HUES6 (cell line): ENCODE data around the gene CHSY1.

Experiments used
- H3K27ac ChIP-seq: 2 replicates; pipeline ENCODE4 v1.7.0; 2013; ENCODE audit warnings: low read depth, mild to moderate bottlenecking, low read length, inconsistent platforms
- H3K27me3 ChIP-seq: 2 replicates; pipeline ENCODE4 v1.6.1; 2013; ENCODE audit warnings: low read length; ENCODE audit not compliant: control insufficient read depth, insufficient read depth
- H3K36me3 ChIP-seq: 2 replicates; pipeline ENCODE4 v1.6.1; 2013; ENCODE audit warnings: low read length; ENCODE audit not compliant: control insufficient read depth, insufficient read depth
- H3K4me1 ChIP-seq: 2 replicates; pipeline ENCODE4 v1.6.1; 2013; ENCODE audit warnings: low read length; ENCODE audit not compliant: control insufficient read depth, insufficient read depth
- H3K4me3 ChIP-seq: 2 replicates; pipeline ENCODE4 v1.5.1; 2013; ENCODE audit warnings: low read depth, low read length
- H3K9ac ChIP-seq: one replicate; pipeline ENCODE4 v1.6.1; 2013; ENCODE audit warnings: mild to moderate bottlenecking, low read length
- H3K9me3 ChIP-seq: 2 replicates; pipeline ENCODE4 v1.6.1; 2013; ENCODE audit warnings: low read depth, low read length; ENCODE audit not compliant: control insufficient read depth, insufficient read depth

The CHSY1 gene

DNA sequence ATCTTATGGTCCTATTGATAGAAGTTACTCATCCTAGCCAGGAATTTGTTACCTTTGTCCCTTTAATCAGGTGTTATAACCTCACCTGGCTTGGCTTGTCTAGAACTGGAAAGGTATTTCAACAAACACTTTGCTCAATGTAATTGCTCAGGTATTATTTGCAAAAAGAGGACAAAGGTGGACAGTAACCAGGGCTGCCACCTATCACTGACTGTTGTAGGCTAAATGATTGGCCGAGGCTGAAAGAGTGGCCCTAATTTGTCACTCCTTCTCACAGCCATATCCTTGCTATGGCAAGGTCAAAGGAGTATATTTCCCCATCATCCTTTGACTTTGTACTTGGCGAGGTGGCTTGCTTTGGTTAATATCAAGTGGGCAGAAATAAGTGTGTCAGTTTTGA, 28.2 kb upstream of the CHSY1 start:
- no peaks in the 10 kb centered on the region for H3K9me3 ChIP-seq
- no peak overlapping the region for H3K4me3 ChIP-seq
- no peak overlapping the region for H3K27ac ChIP-seq
- H3K9ac ChIP-seq: no peak overlapping the region
- peaks cover 58% of the 10 kb centered on the region for H3K36me3 ChIP-seq
- peaks cover 7% of the 10 kb centered on the region for H3K4me1 ChIP-seq
- H3K27me3 ChIP-seq: no peaks in the 10 kb centered on the region

DNA sequence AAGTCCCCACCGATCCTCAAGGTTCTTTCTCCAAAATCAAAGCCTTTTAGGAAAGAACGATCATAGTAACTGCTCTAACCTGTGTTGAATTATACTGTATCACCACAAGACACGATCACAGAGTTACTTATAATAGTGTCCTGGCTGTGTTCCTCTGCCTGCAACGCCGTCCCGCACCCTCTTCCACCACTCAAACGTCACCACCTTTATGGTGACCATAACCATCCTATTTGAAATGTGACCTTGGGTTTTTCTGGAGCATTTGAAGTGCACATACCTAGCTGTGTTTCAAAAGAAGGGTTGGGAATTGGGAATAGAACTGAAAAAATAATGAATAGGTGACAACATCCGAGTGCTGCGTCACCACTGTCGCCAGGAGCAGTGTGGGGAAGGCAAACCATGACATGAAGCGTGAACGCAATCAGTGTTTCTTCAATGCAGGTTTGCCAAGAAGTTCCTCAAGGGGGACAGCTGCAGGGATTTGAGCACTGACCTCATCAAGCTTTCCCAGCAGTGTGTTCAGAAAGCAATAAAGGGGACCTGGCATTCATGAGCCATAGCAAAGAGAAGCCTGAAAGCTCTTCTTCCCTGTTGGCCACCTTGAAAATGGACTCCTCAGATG, 26.2 kb upstream of the CHSY1 start:
- Histone ChIP-seq H3K9me3 (no peaks in the 10 kb centered on the region), H3K27me3 (no peaks in the 10 kb centered on the region), H3K4me1 (peaks cover 7% of the 10 kb centered on the region), H3K4me3 (peak overlapping the region; percentile 92), H3K36me3 (peaks cover 59% of the 10 kb centered on the region), H3K9ac (peak overlapping the region; percentile 54), H3K27ac (no peak overlapping the region)

DNA sequence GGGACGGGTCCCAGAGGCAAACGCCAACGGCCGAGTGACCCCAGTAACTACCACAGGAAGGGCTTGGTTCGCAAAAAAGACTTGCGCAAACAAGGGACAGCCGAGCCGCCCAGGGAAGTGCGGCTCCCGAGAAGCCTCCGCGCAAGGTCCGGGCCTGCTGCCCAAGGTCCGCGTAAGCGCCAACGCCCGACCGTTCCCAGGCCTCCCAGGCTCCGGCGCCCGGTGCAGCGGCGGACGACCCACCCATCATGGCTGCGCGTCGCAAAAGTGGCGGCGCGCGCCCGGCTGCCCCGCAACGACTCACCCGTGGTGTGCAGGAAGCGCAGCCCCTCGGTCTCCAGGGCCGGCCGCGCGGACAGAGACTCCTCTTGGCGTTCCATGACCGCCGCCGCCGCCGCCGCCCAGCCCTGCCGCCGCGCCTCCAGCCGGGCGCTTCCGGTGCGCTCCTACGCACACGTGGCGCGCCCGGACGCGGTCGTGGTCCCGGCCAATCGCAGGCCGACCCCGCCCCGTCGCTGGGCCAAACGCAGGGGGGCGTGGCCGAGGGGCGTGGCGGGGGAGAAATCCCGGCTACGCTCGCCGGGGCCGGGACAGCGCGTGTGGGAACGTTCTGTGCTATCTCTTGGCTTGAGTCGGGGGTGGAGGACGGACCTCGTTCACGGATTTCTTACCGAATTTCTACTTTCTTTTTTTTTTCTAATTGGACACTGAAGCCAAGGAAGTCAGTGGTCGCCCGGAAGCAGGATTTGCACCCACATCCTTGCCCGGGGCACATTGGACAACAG, 25.4 kb upstream of the CHSY1 start, which contains the start of gene SELENOS:
TSS of gene SELENOS (minus strand) at position 448 of the 785 bp plus-strand sequence. CDS start at position 380, 68 bp downstream.
- Histone ChIP-seq H3K36me3 (peaks cover 59% of the 10 kb centered on the region), H3K27ac (peak within 1 kb of the TSS; percentile 54; the same call in 1 of the 2 replicates), H3K4me3 (peak within 1 kb of the TSS; percentile 92)

DNA sequence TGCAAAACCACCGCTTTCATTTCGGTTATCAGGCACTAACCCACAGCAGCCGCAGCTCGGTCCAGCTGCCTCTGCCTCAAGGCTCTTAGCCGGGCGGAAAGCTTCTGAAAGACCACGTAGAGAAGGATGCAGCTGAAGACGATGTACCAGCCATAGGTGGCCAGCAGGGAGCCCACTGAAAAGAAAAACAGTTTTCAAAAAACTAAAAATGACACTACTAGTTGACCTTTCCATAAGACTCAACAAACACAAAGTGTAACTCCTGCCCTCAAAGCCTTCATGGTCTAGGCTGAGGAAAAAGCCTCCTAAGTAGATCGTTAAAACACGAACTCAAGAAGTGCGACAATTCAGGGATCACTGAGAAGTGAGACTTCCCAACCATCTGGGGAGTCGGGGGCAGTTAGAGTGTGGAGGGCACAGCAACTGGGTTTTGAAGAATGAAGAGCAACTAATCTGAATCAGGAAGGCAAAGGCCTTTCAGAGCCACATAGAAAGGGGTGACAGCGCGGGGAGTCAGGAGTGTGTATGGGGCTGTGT, 24.7 kb upstream of the CHSY1 start:
- Histone ChIP-seq H3K27ac (peak overlapping the region; percentile 54; the same call in 1 of the 2 replicates), H3K27me3 (no peaks in the 10 kb centered on the region), H3K4me1 (peaks cover 7% of the 10 kb centered on the region), H3K9me3 (no peaks in the 10 kb centered on the region), H3K9ac (peak overlapping the region; percentile 87), H3K4me3 (peak overlapping the region; percentile 92), H3K36me3 (peaks cover 59% of the 10 kb centered on the region)

More for the DNA sequence above, 25.4 kb upstream of the CHSY1 start, which contains the start of gene SELENOS:
- H3K4me1 ChIP-seq: peaks cover 7% of the 10 kb centered on the region
- no peaks in the 10 kb centered on the region for H3K27me3 ChIP-seq
- H3K9ac ChIP-seq: peak within 1 kb of the TSS; percentile 87
- no peaks in the 10 kb centered on the region for H3K9me3 ChIP-seq

DNA sequence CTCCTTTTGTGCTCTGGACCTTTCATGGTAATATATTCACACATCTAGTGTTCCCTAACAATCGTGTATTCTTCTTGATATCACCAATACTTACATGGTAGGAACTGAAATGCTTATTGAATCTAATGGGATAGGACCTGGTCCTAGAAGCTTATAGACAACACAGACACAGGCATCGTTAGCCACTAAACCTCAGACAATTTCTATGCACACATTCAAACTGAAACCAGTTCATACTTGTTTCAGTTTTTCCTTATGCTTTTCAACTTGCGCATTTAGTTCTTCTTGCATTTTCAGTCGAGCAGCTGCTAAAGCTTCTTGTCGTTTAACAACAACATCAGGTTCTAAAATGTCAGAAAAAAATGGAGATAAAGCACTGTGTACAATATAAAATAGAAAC, 23.2 kb upstream of the CHSY1 start:
- peaks cover 7% of the 10 kb centered on the region for H3K4me1 ChIP-seq
- peaks cover 61% of the 10 kb centered on the region for H3K36me3 ChIP-seq
- H3K27ac ChIP-seq: no peak overlapping the region
- H3K9me3 ChIP-seq: no peaks in the 10 kb centered on the region
- H3K4me3 ChIP-seq: no peak overlapping the region
- H3K27me3 ChIP-seq: no peaks in the 10 kb centered on the region
- no peak overlapping the region for H3K9ac ChIP-seq

- H3K27ac ChIP-seq: no peak overlapping the region
- H3K4me3 ChIP-seq: no peak overlapping the region
- no peaks in the 10 kb centered on the region for H3K9me3 ChIP-seq
- H3K9ac ChIP-seq: no peak overlapping the region
- H3K27me3 ChIP-seq: no peaks in the 10 kb centered on the region
- H3K4me1 ChIP-seq: peaks cover 7% of the 10 kb centered on the region
- H3K36me3 ChIP-seq: peaks cover 73% of the 10 kb centered on the region
Measured at GRCh38 chr15:101273534-101273933, 21.7 kb upstream of the CHSY1 start.

DNA sequence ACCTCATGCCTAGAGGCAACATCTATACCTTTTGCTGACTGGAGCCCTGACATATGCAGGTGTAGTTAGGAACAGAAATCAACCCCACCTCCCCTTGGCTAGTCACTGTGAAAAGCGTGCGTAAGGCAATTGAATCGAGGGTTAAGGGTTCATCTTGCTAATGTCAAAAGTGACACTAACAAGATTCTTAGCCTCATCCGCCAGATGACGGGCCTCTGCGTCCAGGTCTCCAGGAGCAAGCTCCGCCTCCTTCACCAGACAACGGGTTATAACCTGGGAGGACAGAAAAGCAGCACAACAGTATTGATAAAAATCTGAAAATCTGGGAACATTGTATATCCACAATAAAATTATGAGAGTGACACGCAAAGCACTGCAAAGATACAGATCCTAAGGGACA, 20.7 kb upstream of the CHSY1 start:
- H3K27me3 ChIP-seq: no peaks in the 10 kb centered on the region
- H3K4me1 ChIP-seq: peaks cover 1% of the 10 kb centered on the region; the same call in 1 of the 2 replicates
- no peak overlapping the region for H3K4me3 ChIP-seq
- H3K27ac ChIP-seq: no peak overlapping the region
- peaks cover 73% of the 10 kb centered on the region for H3K36me3 ChIP-seq
- H3K9ac ChIP-seq: no peak overlapping the region
- no peaks in the 10 kb centered on the region for H3K9me3 ChIP-seq

DNA sequence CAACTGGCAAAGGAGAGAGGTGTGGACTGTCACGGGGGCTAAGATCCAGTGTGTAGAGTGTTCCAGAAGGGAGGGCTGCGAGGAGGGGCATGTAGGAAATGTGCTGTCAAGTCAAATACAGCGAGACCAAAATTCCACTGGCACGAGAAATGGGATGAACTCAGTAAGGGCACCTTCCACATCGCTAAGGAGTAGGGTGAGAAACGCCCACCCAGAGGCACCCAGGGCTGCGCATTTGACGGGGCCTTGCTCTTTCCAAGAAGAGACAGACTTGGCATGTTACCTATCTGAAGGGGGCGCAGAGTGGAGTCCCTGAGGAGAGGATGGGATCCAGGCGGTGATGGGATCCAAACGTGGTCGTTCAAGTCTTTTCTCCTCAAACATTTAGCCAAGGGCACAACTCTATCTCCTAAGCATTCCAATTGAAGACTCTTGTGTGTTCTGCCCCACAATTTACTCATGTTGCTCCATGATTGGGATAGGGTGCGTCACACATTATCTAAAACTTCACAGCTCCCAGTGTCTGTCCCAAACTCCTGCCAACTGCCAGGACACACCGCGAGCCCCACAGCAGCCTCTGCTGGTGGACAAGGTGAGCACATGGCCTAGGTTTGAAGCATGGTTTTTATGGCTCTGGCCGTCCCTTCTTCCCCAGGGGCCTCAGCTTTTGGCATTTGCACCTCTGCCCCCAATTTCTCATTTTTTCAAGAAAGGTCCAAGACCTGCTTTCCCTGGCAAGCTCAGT, 17.8 kb upstream of the CHSY1 start:
- Histone ChIP-seq H3K27ac (no peak overlapping the region), H3K9me3 (no peaks in the 10 kb centered on the region), H3K36me3 (peaks cover 61% of the 10 kb centered on the region), H3K4me1 (peaks cover 11% of the 10 kb centered on the region; the same call in 1 of the 2 replicates), H3K27me3 (no peaks in the 10 kb centered on the region), H3K4me3 (no peak overlapping the region), H3K9ac (no peak overlapping the region)

- no peaks in the 10 kb centered on the region for H3K27me3 ChIP-seq
- H3K9me3 ChIP-seq: no peaks in the 10 kb centered on the region
- no peak overlapping the region for H3K4me3 ChIP-seq
- no peak overlapping the region for H3K9ac ChIP-seq
- H3K36me3 ChIP-seq: peaks cover 39% of the 10 kb centered on the region
- no peak overlapping the region for H3K27ac ChIP-seq
- peaks cover 15% of the 10 kb centered on the region; the same call in 1 of the 2 replicates for H3K4me1 ChIP-seq
Measured at GRCh38 chr15:101267320-101268104, 15.7 kb upstream of the CHSY1 start.

GRCh38 chr15:101266787-101267186, 14.9 kb upstream of the CHSY1 start:
- H3K27me3 ChIP-seq: no peaks in the 10 kb centered on the region
- no peak overlapping the region for H3K4me3 ChIP-seq
- no peaks in the 10 kb centered on the region for H3K9me3 ChIP-seq
- H3K4me1 ChIP-seq: peaks cover 15% of the 10 kb centered on the region; the same call in 1 of the 2 replicates
- H3K36me3 ChIP-seq: peaks cover 32% of the 10 kb centered on the region
- no peak overlapping the region for H3K27ac ChIP-seq
- no peak overlapping the region for H3K9ac ChIP-seq
